Fibroblast of pulmonary artery (primary cell): ENCODE data around the gene KCNQ1.

ENCODE experiments used
- DNase-seq: peaks from one replicate; pipeline ENCODE4 v3.0.0-alpha.2; 2010; ENCODE audit warnings: low read depth
- H3K4me3 ChIP-seq: replicated peaks from 2 replicates; pipeline ENCODE4 v1.5.1; 2011; ENCODE audit warnings: low read depth, mild to moderate bottlenecking, control low read depth, low read length, moderate library complexity
- CTCF ChIP-seq: IDR thresholded peaks from 2 replicates; pipeline ENCODE4 v1.5.1; 2011; ENCODE audit warnings: mild to moderate bottlenecking, control low read depth, low read length, inconsistent platforms; ENCODE audit errors: missing control alignments

KCNQ1 gene

GRCh38 chr11:2508793-2509192 lies 64.0 kb downstream of the KCNQ1 start:
- H3K4me3 ChIP-seq = no peak overlapping the region
- TF ChIP-seq CTCF = no peak
- no peak for DNase-seq

DNA sequence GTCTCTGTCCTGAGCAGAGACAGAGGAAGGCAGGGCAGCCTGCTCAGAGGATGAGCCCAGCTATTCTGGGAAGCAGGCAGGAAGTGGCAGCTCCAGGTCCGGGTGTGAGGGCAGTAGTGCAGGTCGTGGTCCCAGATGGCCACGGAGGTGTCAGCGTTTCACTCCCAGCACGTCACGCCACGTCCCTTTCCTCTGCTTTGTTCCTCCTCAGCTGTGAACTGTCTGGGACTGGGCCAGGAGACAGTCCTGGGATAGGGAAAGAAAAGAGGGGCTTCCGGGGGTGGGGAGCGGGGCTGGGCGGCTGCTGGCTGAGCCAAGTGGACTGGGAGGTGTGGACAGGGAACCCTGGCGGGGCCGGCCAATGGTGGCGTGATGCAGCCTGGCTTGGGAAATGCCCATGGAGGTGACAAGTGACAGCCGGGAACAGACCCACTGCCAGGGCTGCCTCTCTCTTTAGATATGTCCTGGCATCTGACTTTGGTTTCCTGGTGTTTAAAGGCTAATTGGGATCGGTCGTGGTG lies 64.7 kb downstream of the KCNQ1 start:
- no peak for DNase-seq
- no peak for TF ChIP-seq CTCF
- H3K4me3 ChIP-seq = no peak overlapping the region

- no peak overlapping the region for H3K4me3 ChIP-seq
- no peak for DNase-seq
- no peak for TF ChIP-seq CTCF
Measured at GRCh38 chr11:2510626-2511402, 66.0 kb downstream of the KCNQ1 start.

- no peak for TF ChIP-seq CTCF
- H3K4me3 ChIP-seq = no peak overlapping the region
- DNase-seq = no peak
Measured at GRCh38 chr11:2511421-2512369, 66.9 kb downstream of the KCNQ1 start.

- H3K4me3 ChIP-seq = no peak overlapping the region
- no peak for TF ChIP-seq CTCF
- no peak for DNase-seq
Measured at GRCh38 chr11:2512431-2513407, 67.9 kb downstream of the KCNQ1 start.

DNA sequence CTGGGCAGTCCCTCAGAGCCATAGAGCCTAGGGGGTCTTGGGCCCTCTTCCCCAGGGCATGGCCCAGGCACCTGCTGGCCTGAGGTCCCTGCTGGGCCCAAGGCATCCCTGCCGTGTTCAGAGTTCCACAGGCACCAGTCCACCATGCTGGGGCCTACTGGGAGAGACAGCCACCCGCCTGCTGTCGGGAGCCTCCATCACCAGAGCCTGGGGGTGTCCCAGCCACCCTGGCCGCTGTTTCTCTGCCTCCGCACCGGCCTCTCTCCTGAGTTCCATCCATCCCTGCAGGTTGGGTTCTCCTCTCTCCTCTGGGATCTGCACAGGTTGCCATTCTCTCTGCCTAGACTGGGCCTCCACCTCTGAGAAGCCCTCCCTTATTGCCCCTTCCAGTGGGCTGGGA lies 68.6 kb downstream of the KCNQ1 start:
- no peak overlapping the region for H3K4me3 ChIP-seq
- no peak for DNase-seq
- TF ChIP-seq CTCF = no peak
